ENCODE measurements around the gene FAM120B.

GRCh38 chr6:170257376-170257775 is 49.2 kb upstream of the FAM120B start:
- TF ChIP-seq EZH2 (IDR thresholded peaks at IDR 0.05; ENCODE audit: low read length, missing control alignments) (no peak), CTCF (conservative IDR thresholded peaks at IDR 0.05 in 1 of 2, IDR thresholded peaks at IDR 0.05 in 1 of 2; ENCODE audit: low read depth in 1 of 2, low read length in 2 of 2) (no peak)
